Activated naive CD4-positive, alpha-beta T cell treated with Interleukin-2 at 50 U/mL for 16 hours (primary cell): ENCODE results near the gene SEZ6L.

Experiments used
- DNase-seq: peaks from one replicate; pipeline ENCODE4 v3.0.0-alpha.2; 2020

Gene SEZ6L

GRCh38 chr22:26259510-26259909 lies 90.2 kb downstream of the SEZ6L start:
- DNase-seq = no peak

- DNase-seq = no peak
Observed at GRCh38 chr22:26264162-26264561, 94.9 kb downstream of the SEZ6L start.

GRCh38 chr22:26265281-26265680 lies 96.0 kb downstream of the SEZ6L start:
- DNase-seq = no peak

GRCh38 chr22:26265909-26266308 lies 96.6 kb downstream of the SEZ6L start:
- no peak for DNase-seq

GRCh38 chr22:26267856-26268255 lies 98.6 kb downstream of the SEZ6L start:
- DNase-seq = no peak

- no peak for DNase-seq
Observed at GRCh38 chr22:26269572-26269971, 100.3 kb downstream of the SEZ6L start.

GRCh38 chr22:26271427-26271826 lies 102.2 kb downstream of the SEZ6L start:
- DNase-seq = no peak

- no peak for DNase-seq
Observed at GRCh38 chr22:26273011-26273675, 103.9 kb downstream of the SEZ6L start.

GRCh38 chr22:26276529-26277160 lies 107.4 kb downstream of the SEZ6L start:
- no peak for DNase-seq

- DNase-seq = no peak
Observed at GRCh38 chr22:26281941-26282340, 112.7 kb downstream of the SEZ6L start.

- DNase-seq = no peak
Observed at GRCh38 chr22:26283330-26283729, 114.1 kb downstream of the SEZ6L start.

- no peak for DNase-seq
Observed at GRCh38 chr22:26285632-26286031, 116.4 kb downstream of the SEZ6L start.

GRCh38 chr22:26286091-26286820 lies 117.0 kb downstream of the SEZ6L start:
- no peak for DNase-seq

GRCh38 chr22:26287382-26288225 lies 118.3 kb downstream of the SEZ6L start:
- no peak for DNase-seq

GRCh38 chr22:26289611-26290101 lies 120.4 kb downstream of the SEZ6L start:
- DNase-seq = no peak

- no peak for DNase-seq
Observed at GRCh38 chr22:26291940-26292666, 122.8 kb downstream of the SEZ6L start.

GRCh38 chr22:26292667-26292995 lies 123.4 kb downstream of the SEZ6L start:
- no peak for DNase-seq

- DNase-seq = no peak
Observed at GRCh38 chr22:26295563-26296126, 126.4 kb downstream of the SEZ6L start.

GRCh38 chr22:26298605-26299310 lies 129.5 kb downstream of the SEZ6L start:
- no peak for DNase-seq

GRCh38 chr22:26302726-26303125 lies 133.5 kb downstream of the SEZ6L start:
- DNase-seq = no peak

- DNase-seq = no peak
Observed at GRCh38 chr22:26303475-26303874, 134.2 kb downstream of the SEZ6L start.
